ENCODE measurements around the gene KCNE3.

DNA sequence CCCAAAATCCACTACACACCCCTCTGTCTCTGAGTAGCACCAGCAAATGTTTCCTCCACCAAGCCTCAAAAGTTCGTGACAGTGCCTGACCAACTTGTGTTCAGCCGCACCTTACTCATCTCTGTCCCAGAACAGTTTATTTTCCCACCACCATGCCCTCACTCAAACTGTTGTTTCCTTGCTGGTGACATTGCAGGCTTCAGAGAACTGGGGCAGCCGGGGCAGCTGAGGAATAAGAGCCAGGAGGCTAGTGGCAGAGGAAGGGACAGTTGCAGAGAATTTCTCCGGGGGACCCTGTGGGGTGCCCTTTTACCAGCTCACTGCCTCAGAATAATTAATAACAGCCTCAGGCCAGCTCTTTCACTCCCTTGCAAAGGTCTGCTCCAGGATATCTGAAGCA is 709 bp upstream of the KCNE3 start:
- TF ChIP-seq EZH2 (IDR thresholded peaks at IDR 0.05) = no peak
- TF ChIP-seq, protein P1, sequence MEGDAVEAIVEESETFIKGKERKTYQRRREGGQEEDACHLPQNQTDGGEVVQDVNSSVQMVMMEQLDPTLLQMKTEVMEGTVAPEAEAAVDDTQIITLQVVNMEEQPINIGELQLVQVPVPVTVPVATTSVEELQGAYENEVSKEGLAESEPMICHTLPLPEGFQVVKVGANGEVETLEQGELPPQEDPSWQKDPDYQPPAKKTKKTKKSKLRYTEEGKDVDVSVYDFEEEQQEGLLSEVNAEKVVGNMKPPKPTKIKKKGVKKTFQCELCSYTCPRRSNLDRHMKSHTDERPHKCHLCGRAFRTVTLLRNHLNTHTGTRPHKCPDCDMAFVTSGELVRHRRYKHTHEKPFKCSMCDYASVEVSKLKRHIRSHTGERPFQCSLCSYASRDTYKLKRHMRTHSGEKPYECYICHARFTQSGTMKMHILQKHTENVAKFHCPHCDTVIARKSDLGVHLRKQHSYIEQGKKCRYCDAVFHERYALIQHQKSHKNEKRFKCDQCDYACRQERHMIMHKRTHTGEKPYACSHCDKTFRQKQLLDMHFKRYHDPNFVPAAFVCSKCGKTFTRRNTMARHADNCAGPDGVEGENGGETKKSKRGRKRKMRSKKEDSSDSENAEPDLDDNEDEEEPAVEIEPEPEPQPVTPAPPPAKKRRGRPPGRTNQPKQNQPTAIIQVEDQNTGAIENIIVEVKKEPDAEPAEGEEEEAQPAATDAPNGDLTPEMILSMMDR (IDR thresholded peaks at IDR 0.05) = no peak

Data from neural progenitor cell (in vitro differentiated cells).